Smooth muscle cell (in vitro differentiated cells): ENCODE measurements around the gene ATP9A. TPM values are rescaled to one million over a fixed set of nuclear protein-coding genes. Genes with fewer than 3 reads are reported as not detected.

Source experiments
- DNase-seq: peaks from one replicate; lab custom pipeline; 2025; ENCODE audit not compliant: unreplicated experiment; lab: John Stamatoyannopoulos, UW
- H2AFZ ChIP-seq: fragments of 200-600 bp; sonication (generic); 2 replicates; pipeline ENCODE4 v1.6.0; 2016; ENCODE audit warnings: antibody characterized with exemption, low read depth, mild to moderate bottlenecking
- H3F3A ChIP-seq: fragments of 200-600 bp; sonication (generic); 2 replicates; pipeline ENCODE4 v1.6.0; 2017; ENCODE audit warnings: antibody characterized with exemption, low read depth
- H3K27ac ChIP-seq: fragments of 200-600 bp; sonication (generic); 2 replicates; pipeline ENCODE4 v1.5.1; 2016; ENCODE audit warnings: low read depth, mild to moderate bottlenecking
- H3K27me3 ChIP-seq: fragments of 200-600 bp; sonication (generic); 2 replicates; pipeline ENCODE4 v1.6.1; 2016; ENCODE audit warnings: low read depth, mild to moderate bottlenecking
- H3K36me3 ChIP-seq: fragments of 200-600 bp; sonication (generic); 2 replicates; pipeline ENCODE4 v1.5.1; 2016; ENCODE audit warnings: low read depth
- H3K4me1 ChIP-seq: fragments of 200-600 bp; sonication (generic); 2 replicates; pipeline ENCODE4 v1.5.1; 2016; ENCODE audit warnings: low read depth
- H3K4me2 ChIP-seq: fragments of 200-600 bp; sonication (generic); 2 replicates; pipeline ENCODE4 v1.6.0; 2016; ENCODE audit warnings: mild to moderate bottlenecking
- H3K4me3 ChIP-seq: fragments of 200-600 bp; sonication (generic); 2 replicates; pipeline ENCODE4 v1.5.1; 2016; ENCODE audit warnings: mild to moderate bottlenecking
- H3K79me2 ChIP-seq: fragments of 200-600 bp; sonication (generic); 2 replicates; pipeline ENCODE4 v1.6.0; 2016; ENCODE audit warnings: low read depth, mild to moderate bottlenecking
- H3K9ac ChIP-seq: fragments of 200-600 bp; sonication (generic); 2 replicates; pipeline ENCODE4 v1.6.0; 2016; ENCODE audit warnings: low read depth
- H3K9me3 ChIP-seq: fragments of 200-600 bp; sonication (generic); replicated peaks from 2 replicates; pipeline ENCODE4 v1.5.1; 2016; ENCODE audit warnings: low read depth
- H4K20me1 ChIP-seq: fragments of 200-600 bp; sonication (generic); 2 replicates; pipeline ENCODE4 v1.6.0; 2016; ENCODE audit warnings: low read depth
- WGBS: methylation state at CpG from one replicate; pipeline ENCODE4 v1.1.7; 2016; ENCODE audit warnings: low lambda C conversion rate; 5-methylcytosine and 5-hydroxymethylcytosine counted together
- polyA plus RNA-seq: library from polyadenylated mRNA; unstranded; fragments of >200 nt; fragmentation: Nextera tagmentation; extraction: Ambion mirVana; gene quantifications from 2 replicates; pipeline ENCODE4 v1.2.1, GENCODE V29; 2016
- total RNA-seq: library from RNA; depleted of rRNA; stranded (reverse); fragments of >200 nt; gene quantifications from 2 replicates; pipeline ENCODE4 v1.2.3, GENCODE V29; 2014
- TF ChIP-seq, protein P1 (sequence below): fragments of 200-600 bp; sonication (generic); IDR thresholded peaks from 2 replicates; pipeline ENCODE4 v1.5.1; 2017; ENCODE audit warnings: borderline replicate concordance, mild to moderate bottlenecking, antibody characterized with exemption; ENCODE audit not compliant: insufficient read depth, poor library complexity, severe bottlenecking

The ATP9A gene
- total and polyA plus RNA-seq, 2 experiments from 2014 or later = 3.4 to 8.0 TPM

DNA sequence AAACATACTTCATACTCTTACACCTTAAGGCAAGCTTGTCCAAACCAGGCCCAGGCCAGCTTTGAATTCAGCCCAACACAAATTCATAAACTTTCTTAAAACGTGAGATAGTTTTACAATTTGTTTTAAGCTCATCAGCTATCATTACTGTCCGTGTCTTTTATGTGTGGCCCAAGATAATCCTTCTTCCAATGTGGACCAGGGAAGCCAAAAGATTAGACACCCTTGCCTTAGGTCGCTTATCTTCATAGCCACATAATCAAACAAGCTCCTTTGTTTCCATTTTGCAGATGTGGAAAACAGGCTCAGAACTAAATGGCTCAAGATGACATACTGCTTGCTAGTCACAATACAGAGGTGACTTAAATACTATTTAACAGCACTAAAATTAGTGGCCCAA, 28.1 kb upstream of the ATP9A start:
- no peak overlapping the region for H2AFZ ChIP-seq
- peaks cover 18% of the 10 kb centered on the region for H3F3A ChIP-seq
- TF ChIP-seq, protein P1, sequence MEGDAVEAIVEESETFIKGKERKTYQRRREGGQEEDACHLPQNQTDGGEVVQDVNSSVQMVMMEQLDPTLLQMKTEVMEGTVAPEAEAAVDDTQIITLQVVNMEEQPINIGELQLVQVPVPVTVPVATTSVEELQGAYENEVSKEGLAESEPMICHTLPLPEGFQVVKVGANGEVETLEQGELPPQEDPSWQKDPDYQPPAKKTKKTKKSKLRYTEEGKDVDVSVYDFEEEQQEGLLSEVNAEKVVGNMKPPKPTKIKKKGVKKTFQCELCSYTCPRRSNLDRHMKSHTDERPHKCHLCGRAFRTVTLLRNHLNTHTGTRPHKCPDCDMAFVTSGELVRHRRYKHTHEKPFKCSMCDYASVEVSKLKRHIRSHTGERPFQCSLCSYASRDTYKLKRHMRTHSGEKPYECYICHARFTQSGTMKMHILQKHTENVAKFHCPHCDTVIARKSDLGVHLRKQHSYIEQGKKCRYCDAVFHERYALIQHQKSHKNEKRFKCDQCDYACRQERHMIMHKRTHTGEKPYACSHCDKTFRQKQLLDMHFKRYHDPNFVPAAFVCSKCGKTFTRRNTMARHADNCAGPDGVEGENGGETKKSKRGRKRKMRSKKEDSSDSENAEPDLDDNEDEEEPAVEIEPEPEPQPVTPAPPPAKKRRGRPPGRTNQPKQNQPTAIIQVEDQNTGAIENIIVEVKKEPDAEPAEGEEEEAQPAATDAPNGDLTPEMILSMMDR = no peak
- H3K27me3 ChIP-seq = no peaks in the 10 kb centered on the region
- H3K4me1 ChIP-seq = peaks cover 52% of the 10 kb centered on the region
- peaks cover 72% of the 10 kb centered on the region for H4K20me1 ChIP-seq
- no peak overlapping the region for H3K4me3 ChIP-seq
- peak overlapping the region; percentile 89 for H3K4me2 ChIP-seq
- H3K9ac ChIP-seq = no peak overlapping the region
- peak overlapping the region; percentile 62 for H3K27ac ChIP-seq
- no peaks in the 10 kb centered on the region for H3K9me3 ChIP-seq
- WGBS = 39% methylated on average over 3 of the region's 3 CpGs
- H3K79me2 ChIP-seq = peaks cover 88% of the 10 kb centered on the region
- H3K36me3 ChIP-seq = no peaks in the 10 kb centered on the region
- DNase-seq = no peak

DNA sequence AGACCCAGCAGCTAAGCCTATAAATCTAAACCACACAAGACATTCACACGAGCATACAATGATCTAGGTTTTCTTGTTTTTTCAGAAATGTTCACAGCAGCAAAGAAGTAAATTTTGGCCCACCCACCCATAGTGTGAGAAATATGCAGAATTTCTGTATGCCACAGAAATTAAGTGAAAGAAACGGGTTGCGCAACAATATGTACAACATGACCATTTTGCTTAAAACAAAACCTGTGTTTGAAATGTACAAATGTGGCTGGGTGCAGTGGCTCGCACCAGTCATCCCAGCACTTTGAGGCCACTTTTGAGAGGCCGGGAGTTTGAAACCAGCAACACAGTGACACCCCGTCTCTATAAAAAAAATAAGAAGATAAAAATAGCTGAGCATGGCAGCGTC, 24.8 kb upstream of the ATP9A start:
- Histone ChIP-seq H3K9ac (no peak overlapping the region), H3K36me3 (no peaks in the 10 kb centered on the region), H3K27ac (no peak overlapping the region), H3K27me3 (no peaks in the 10 kb centered on the region), H3K79me2 (peaks cover 83% of the 10 kb centered on the region), H3K9me3 (no peaks in the 10 kb centered on the region), H2AFZ (no peak overlapping the region), H3K4me1 (peaks cover 33% of the 10 kb centered on the region), H3F3A (peaks cover 4% of the 10 kb centered on the region), H3K4me3 (no peak overlapping the region), H3K4me2 (no peak overlapping the region), H4K20me1 (peaks cover 88% of the 10 kb centered on the region)
- no peak for DNase-seq
- WGBS = 75% methylated on average over 7 of the region's 7 CpGs
- TF ChIP-seq, protein P1 = no peak

DNA sequence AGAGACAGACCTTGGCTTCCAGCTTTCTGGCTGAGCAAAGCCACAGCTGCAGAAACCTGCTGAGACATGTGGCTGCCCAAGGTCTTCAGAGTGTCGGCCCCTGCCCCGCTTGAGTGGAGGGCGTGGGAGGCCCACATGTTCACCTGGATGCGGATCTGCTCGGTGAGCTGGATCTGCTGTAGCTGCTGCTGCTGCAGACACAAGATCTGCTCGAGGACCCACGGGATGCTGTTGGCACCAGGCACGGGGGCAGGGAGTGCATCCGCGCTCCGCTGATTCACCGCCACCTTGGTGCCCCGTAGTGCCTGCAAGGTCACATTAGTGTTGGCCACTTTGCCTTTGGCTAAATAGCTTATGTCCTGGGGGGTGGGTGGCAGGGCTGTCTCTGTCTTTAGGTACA, 23.4 kb upstream of the ATP9A start:
- no peak overlapping the region for H3K4me2 ChIP-seq
- H3K4me1 ChIP-seq = peaks cover 19% of the 10 kb centered on the region
- H4K20me1 ChIP-seq = peaks cover 74% of the 10 kb centered on the region
- H3K27ac ChIP-seq = no peak overlapping the region
- H2AFZ ChIP-seq = no peak overlapping the region
- no peak overlapping the region for H3K9ac ChIP-seq
- no peaks in the 10 kb centered on the region for H3K36me3 ChIP-seq
- H3F3A ChIP-seq = no peaks in the 10 kb centered on the region
- no peaks in the 10 kb centered on the region for H3K9me3 ChIP-seq
- no peaks in the 10 kb centered on the region for H3K27me3 ChIP-seq
- H3K79me2 ChIP-seq = peaks cover 72% of the 10 kb centered on the region
- DNase-seq = no peak
- TF ChIP-seq, protein P1 = no peak
- 96% methylated on average over 13 of the region's 13 CpGs for WGBS
- no peak overlapping the region for H3K4me3 ChIP-seq

- peaks cover 60% of the 10 kb centered on the region for H3K79me2 ChIP-seq
- WGBS = 94% methylated on average over 17 of the region's 17 CpGs
These were observed 22.1 kb upstream of the ATP9A start for GRCh38 chr20:51790256-51790655.

More at GRCh38 chr20:51790256-51790655, 22.1 kb upstream of the ATP9A start:
- Histone ChIP-seq H3K4me3 (no peak overlapping the region), H3K36me3 (no peaks in the 10 kb centered on the region), H3K4me1 (peaks cover 10% of the 10 kb centered on the region), H3K27ac (no peak overlapping the region), H4K20me1 (peaks cover 62% of the 10 kb centered on the region), H3K27me3 (no peaks in the 10 kb centered on the region), H3K9ac (no peak overlapping the region), H3K9me3 (no peaks in the 10 kb centered on the region), H2AFZ (no peak overlapping the region), H3F3A (no peaks in the 10 kb centered on the region), H3K4me2 (no peak overlapping the region)
- no peak for DNase-seq
- TF ChIP-seq, protein P1 = no peak
